ENCODE measurements around the gene KLHDC3. TPM values are rescaled to one million over a fixed set of nuclear protein-coding genes. Genes with fewer than 3 reads are reported as not detected.
A peak's percentile ranks its signal among the peaks of the same experiment; 100 is the strongest.
"Not testable (repeated sequence)": the region's sequence is repeated elsewhere in the genome, so short reads cannot be mapped to it uniquely, and the experiment has no call there.

Gene KLHDC3
- total RNA-seq, 6 experiments from 2014 or later, result 41.6 to 51.2 (median 45.9) TPM

- Mint-ChIP-seq H3K27ac (peak overlapping the region; percentile 40; the same call in 1 of the 2 replicates), H3K4me3 (no peak overlapping the region; the same call in 1 of the 2 replicates), H3K9me3 (no peaks in the 10 kb centered on the region), H3K36me3 (ENCODE audit: low read depth) (peaks cover 14% of the 10 kb centered on the region), H3K4me1 (ENCODE audit: low read depth) (peaks cover 11% of the 10 kb centered on the region), H3K27me3 (ENCODE audit: insufficient read depth) (no peaks in the 10 kb centered on the region)
- no peak for DNase-seq
- TF ChIP-seq, protein P1, sequence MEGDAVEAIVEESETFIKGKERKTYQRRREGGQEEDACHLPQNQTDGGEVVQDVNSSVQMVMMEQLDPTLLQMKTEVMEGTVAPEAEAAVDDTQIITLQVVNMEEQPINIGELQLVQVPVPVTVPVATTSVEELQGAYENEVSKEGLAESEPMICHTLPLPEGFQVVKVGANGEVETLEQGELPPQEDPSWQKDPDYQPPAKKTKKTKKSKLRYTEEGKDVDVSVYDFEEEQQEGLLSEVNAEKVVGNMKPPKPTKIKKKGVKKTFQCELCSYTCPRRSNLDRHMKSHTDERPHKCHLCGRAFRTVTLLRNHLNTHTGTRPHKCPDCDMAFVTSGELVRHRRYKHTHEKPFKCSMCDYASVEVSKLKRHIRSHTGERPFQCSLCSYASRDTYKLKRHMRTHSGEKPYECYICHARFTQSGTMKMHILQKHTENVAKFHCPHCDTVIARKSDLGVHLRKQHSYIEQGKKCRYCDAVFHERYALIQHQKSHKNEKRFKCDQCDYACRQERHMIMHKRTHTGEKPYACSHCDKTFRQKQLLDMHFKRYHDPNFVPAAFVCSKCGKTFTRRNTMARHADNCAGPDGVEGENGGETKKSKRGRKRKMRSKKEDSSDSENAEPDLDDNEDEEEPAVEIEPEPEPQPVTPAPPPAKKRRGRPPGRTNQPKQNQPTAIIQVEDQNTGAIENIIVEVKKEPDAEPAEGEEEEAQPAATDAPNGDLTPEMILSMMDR (IDR thresholded peaks at IDR 0.05), result no peak
Observed at GRCh38 chr6:42993445-42993844, 20.6 kb upstream of the KLHDC3 start.

DNA sequence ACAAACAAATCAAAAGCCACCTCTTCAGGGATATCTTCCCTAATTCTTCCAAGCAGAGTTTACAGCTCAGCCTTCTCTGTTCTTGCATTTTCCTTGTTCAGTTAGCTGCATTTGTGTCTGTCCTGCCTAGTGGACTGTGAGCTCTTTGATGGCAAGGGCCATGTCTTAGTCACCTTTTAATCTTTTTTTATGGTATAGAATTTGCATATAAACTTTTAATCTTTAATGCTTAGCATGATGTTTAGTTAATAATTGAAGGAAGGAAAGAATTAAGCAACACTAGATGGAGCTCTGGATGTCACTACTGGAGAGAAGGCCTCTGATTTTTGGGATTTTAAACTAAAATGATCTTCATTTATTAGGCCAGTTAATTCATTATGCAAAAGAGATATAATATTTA lies 17.5 kb upstream of the KLHDC3 start:
- Mint-ChIP-seq H3K27me3 (ENCODE audit: insufficient read depth) (no peaks in the 10 kb centered on the region), H3K4me1 (ENCODE audit: low read depth) (peaks cover 7% of the 10 kb centered on the region), H3K9me3 (no peaks in the 10 kb centered on the region), H3K27ac (peak overlapping the region; percentile 58), H3K4me3 (no peak overlapping the region), H3K36me3 (ENCODE audit: low read depth) (peaks cover 5% of the 10 kb centered on the region; the same call in 1 of the 2 replicates)
- DNase-seq, result no peak
- TF ChIP-seq, protein P1 (IDR thresholded peaks at IDR 0.05), result no peak

DNA sequence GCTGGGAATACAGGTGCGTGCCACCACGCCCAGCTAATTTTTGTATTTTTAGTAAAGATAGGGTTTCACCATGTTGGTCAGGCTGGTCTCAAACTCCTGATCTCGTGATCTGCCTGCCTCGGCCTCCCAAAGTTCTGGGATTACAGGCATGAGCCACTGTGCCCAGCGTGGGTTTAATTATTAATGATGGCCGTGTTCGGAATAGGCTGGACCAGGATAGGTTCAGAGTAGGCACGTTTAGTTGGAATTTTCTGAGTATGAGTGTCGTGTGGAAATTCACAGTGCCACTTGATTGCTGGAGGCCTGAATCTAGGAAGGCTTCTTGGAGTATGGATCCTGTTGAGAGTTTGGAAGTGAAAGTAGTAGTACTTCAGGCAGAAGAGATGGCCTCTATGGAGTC lies 15.8 kb upstream of the KLHDC3 start:
- not testable (repeated sequence) for H3K27ac Mint-ChIP-seq; H3K9me3 Mint-ChIP-seq; DNase-seq; H3K4me3 Mint-ChIP-seq; H3K36me3 Mint-ChIP-seq (ENCODE audit: low read depth); H3K4me1 Mint-ChIP-seq (ENCODE audit: low read depth); H3K27me3 Mint-ChIP-seq (ENCODE audit: insufficient read depth)

GRCh38 chr6:43001843-43002242 lies 12.2 kb upstream of the KLHDC3 start:
- Mint-ChIP-seq H3K27ac (no peak overlapping the region), H3K36me3 (ENCODE audit: low read depth) (peaks cover 4% of the 10 kb centered on the region; the same call in 1 of the 2 replicates), H3K9me3 (no peaks in the 10 kb centered on the region), H3K27me3 (ENCODE audit: insufficient read depth) (no peaks in the 10 kb centered on the region), H3K4me1 (ENCODE audit: low read depth) (no peaks in the 10 kb centered on the region), H3K4me3 (no peak overlapping the region)
- TF ChIP-seq, protein P1 (IDR thresholded peaks at IDR 0.05), result no peak
- no peak for DNase-seq

- Mint-ChIP-seq H3K4me1 (ENCODE audit: low read depth) (no peaks in the 10 kb centered on the region), H3K4me3 (no peak overlapping the region), H3K27ac (no peak overlapping the region), H3K9me3 (no peaks in the 10 kb centered on the region), H3K36me3 (ENCODE audit: low read depth) (peaks cover 11% of the 10 kb centered on the region; the same call in 1 of the 2 replicates), H3K27me3 (ENCODE audit: insufficient read depth) (no peaks in the 10 kb centered on the region; the same call in 1 of the 2 replicates)
- TF ChIP-seq, protein P1 (IDR thresholded peaks at IDR 0.05), result no peak
- no peak for DNase-seq
Observed at GRCh38 chr6:43005844-43006243, 8.2 kb upstream of the KLHDC3 start.

- Mint-ChIP-seq H3K27me3 (ENCODE audit: insufficient read depth) (no peaks in the 10 kb centered on the region; the same call in 1 of the 2 replicates), H3K9me3 (no peaks in the 10 kb centered on the region), H3K27ac (no peak overlapping the region), H3K36me3 (ENCODE audit: low read depth) (peaks cover 11% of the 10 kb centered on the region; the same call in 1 of the 2 replicates), H3K4me3 (no peak overlapping the region), H3K4me1 (ENCODE audit: low read depth) (0 out of 2 replicates have a peak, but pooled peaks cover under 1% of the 10 kb centered on the region)
- TF ChIP-seq, protein P1 (IDR thresholded peaks at IDR 0.05), result no peak
- DNase-seq, result no peak
Observed at GRCh38 chr6:43006251-43006650, 7.8 kb upstream of the KLHDC3 start.
